Astrocyte of the spinal cord (primary cell): ENCODE measurements around the gene CPSF4.

Experiments used
- DNase-seq: peaks from one replicate; pipeline ENCODE4 v3.0.0; 2011; ENCODE audit warnings: low read depth, low spot score
- H3K4me3 ChIP-seq: 2 replicates; pipeline ENCODE4 v1.5.1; 2011; ENCODE audit warnings: low read depth, mild to moderate bottlenecking, low read length, moderate library complexity
- in situ Hi-C: cut with HindIII; loops from 2 replicates; pipeline ENCODE4 v1.10.0; 2017; ENCODE audit warnings: low sequenced_read_pairs
- TF ChIP-seq, protein P1 (sequence below): IDR thresholded peaks from 2 replicates; pipeline ENCODE4 v1.5.1; 2012; ENCODE audit warnings: low read depth, mild to moderate bottlenecking, low read length, inconsistent platforms

The CPSF4 gene

DNA sequence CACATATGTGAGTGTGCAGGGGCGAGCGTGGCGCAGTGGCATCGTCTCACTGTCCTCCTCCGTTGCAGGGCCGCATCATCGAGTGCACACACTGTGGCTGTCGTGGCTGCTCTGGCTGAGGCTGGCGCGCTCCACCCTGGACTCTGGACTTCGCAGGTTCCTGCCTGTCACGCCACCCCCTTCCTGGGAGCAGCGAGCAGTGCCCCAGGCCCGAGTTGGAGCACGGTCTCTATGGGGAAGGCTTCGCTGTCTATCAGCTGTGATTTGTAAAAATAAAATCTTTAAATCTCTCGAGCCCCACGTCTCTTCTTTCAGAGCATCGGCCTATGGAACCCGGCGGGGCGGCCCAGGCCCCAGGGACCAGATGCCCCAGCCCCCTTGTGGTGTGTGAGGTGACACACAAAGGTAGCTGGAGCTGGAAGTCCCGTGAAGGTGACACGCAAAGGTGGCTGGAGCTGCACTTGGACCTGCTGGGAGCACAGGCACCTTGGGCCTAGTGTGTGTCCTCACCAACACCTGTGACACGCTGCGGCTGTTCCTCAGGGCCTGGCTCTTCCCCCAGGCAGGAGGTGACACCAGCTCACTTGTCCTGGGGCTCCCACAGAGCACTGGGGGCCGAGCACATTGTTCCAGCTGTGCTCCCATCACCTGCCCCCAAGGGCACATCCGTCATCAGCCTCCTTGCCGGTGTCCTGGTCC, 19.3 kb upstream of the CPSF4 start:
- no peak for DNase-seq
- TF ChIP-seq, protein P1, sequence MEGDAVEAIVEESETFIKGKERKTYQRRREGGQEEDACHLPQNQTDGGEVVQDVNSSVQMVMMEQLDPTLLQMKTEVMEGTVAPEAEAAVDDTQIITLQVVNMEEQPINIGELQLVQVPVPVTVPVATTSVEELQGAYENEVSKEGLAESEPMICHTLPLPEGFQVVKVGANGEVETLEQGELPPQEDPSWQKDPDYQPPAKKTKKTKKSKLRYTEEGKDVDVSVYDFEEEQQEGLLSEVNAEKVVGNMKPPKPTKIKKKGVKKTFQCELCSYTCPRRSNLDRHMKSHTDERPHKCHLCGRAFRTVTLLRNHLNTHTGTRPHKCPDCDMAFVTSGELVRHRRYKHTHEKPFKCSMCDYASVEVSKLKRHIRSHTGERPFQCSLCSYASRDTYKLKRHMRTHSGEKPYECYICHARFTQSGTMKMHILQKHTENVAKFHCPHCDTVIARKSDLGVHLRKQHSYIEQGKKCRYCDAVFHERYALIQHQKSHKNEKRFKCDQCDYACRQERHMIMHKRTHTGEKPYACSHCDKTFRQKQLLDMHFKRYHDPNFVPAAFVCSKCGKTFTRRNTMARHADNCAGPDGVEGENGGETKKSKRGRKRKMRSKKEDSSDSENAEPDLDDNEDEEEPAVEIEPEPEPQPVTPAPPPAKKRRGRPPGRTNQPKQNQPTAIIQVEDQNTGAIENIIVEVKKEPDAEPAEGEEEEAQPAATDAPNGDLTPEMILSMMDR = no peak
- in situ Hi-C loops = no loop called here
- no peak overlapping the region for H3K4me3 ChIP-seq

DNA sequence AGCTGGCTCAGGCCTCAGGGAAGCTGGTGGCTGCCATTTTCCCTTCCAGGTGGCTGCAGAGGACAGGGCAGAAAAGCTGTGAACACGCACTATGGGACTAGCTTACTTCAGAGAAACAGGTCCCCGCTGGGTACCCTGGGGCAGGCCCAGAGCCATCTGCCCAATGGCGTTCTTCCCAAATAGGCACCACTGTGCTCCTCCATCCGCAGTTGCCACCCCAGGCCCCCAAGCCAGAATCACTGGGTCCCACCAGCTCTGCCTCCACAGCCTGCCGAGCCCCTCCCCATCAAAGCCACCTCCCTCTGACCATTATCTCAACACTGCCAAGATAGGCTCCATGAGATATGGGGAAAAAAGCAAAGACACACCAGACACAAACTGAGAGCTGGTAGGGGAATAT, 18.5 kb upstream of the CPSF4 start:
- in situ Hi-C loops = no loop called here
- H3K4me3 ChIP-seq = no peak overlapping the region
- TF ChIP-seq, protein P1 = no peak
- DNase-seq = no peak

DNA sequence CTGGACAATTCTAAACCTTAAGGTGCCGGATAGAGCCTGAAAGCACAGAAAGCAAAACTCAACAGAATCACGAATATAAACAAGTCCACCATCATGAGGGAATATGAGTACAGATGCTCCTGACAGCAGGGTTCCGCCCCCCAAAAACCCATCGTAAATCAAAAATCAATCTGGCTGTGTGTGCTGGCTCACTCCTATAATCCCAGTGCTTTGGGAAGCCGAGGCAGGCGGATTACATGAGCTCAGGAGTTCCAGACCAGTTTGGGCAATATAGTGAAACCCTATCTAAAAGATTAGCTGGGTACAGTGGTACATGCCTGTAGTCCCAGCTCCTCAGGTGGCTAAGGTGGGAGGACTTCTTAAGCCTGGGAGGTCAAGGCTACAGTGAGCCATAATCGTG, 17.8 kb upstream of the CPSF4 start:
- TF ChIP-seq, protein P1 = no peak
- DNase-seq = no peak
- H3K4me3 ChIP-seq = no peak overlapping the region
- in situ Hi-C loops = no loop called here

DNA sequence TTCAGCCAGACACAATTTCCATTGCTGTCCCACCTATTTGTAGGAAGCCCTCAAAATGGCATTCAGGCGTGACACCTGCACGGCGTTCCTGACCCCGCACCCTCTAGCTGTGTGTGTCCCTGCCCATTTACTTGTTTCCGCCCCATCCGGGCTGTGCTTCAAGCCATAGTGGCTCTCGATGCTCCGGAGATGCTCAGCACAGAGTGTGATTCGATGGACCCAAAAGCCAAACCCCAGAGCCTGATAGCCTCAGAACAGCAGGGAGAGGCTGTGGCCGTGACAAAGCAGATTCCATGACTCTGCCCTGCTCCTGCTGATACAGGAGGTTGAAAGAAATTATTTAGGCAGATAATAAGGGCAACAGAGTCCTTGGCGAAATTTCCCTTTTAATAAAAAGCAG, 16.6 kb upstream of the CPSF4 start:
- no peak for DNase-seq
- H3K4me3 ChIP-seq = no peak overlapping the region
- TF ChIP-seq, protein P1 = no peak
- in situ Hi-C loops = no loop called here

DNA sequence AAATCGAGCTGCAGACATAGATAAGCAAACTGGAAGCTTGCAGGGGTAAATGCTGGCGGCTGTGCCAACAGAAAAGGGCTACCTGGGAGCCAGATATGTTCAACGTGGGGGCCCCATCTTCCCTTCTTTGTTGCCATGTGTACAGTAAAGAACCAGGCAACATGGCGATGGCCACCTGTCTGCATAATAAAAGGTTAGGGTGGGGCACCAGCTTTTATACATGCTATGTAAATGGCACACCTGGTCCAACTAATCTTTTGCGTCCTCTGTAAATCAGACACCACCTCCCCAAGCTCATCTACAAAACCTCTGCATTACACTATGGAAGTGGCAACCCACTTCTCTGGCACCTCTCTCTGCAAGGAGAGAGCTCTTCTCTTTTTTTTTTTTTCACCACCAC, 16.1 kb upstream of the CPSF4 start:
- TF ChIP-seq, protein P1 = no peak
- no peak for DNase-seq
- in situ Hi-C loops = no loop called here

DNA sequence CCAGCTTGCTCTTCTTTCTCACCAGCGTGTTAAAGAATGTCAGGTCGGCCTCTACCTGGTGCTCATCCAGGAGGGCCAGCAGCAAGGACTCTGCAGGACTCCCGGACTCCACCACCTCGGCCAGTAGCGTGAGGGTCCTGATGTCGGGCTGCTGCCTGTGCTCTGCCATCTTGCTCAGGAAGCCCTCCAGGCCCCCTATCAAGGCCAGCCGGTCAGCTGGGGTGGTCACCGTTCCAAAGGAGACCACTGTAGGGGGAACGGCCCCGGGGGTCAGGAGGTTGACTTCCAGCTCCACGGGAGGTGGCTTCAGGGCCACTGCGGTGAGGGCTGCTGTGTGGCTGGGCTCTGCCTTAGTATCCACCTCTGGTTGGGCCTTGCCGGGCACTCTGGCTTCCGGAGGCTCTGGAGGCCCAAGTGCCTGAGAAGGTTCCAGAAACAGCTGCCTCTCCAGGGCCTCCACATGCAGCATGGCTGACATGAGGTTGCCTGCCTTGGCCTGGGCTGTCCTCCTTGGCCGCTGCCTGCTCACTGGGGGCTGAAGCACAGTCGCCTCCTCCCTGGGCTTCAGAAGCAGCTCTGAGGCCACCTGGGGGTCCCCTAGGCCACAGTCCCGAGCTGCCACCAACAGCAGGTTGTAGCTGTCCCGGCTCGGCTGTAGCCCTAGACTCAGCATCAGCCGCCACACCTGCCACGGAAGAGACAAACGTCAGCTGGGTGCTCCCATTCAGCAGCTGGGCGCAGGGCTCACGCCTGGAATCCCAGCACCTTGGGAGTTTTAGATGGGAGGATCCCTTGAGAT, 13.6 kb upstream of the CPSF4 start:
- TF ChIP-seq, protein P1 = no peak
- no peak overlapping the region for H3K4me3 ChIP-seq
- in situ Hi-C loops = no loop called here
- DNase-seq = no peak

More for the DNA sequence above, 16.1 kb upstream of the CPSF4 start:
- H3K4me3 ChIP-seq = no peak overlapping the region
